Endodermal cell (in vitro differentiated cells): Measurements from ENCODE around the gene ANXA10. TPM values are rescaled to one million over a fixed set of nuclear protein-coding genes. Genes with fewer than 3 reads are reported as not detected.

Experiments used
- DNase-seq: peaks from one replicate; pipeline ENCODE4 v3.0.0-alpha.2; 2017
- H3K27ac ChIP-seq: 2 replicates; pipeline ENCODE4 v1.5.1; 2013; ENCODE audit warnings: mild to moderate bottlenecking, low read depth, low read length, moderate library complexity
- H3K27me3 ChIP-seq: 2 replicates; pipeline ENCODE4 v1.6.1; 2013; ENCODE audit warnings: mild to moderate bottlenecking, low read length, moderate library complexity; ENCODE audit not compliant: insufficient read depth, control insufficient read depth, poor library complexity, severe bottlenecking
- H3K36me3 ChIP-seq: 2 replicates; pipeline ENCODE4 v1.7.0; 2013; ENCODE audit warnings: mild to moderate bottlenecking, low read length, moderate library complexity; ENCODE audit not compliant: control insufficient read depth, insufficient read depth
- H3K4me1 ChIP-seq: one replicate; pipeline ENCODE4 v1.7.0; 2013; ENCODE audit warnings: low read length; ENCODE audit not compliant: control insufficient read depth, insufficient read depth
- H3K4me3 ChIP-seq: 2 replicates; pipeline ENCODE4 v1.5.1; 2013; ENCODE audit warnings: mild to moderate bottlenecking, low read length, moderate library complexity
- H3K9ac ChIP-seq: 2 replicates; pipeline ENCODE4 v1.6.1; 2013; ENCODE audit warnings: mild to moderate bottlenecking, low read length, moderate library complexity; ENCODE audit not compliant: poor library complexity, severe bottlenecking; ENCODE audit errors: extremely low read depth
- H3K9me3 ChIP-seq: 2 replicates; pipeline ENCODE4 v1.6.1; 2013; ENCODE audit warnings: mild to moderate bottlenecking, low read length, moderate library complexity; ENCODE audit not compliant: control insufficient read depth
- H3K27ac Mint-ChIP-seq: 2 replicates; pipeline ENCODE4 v1.8.0; 2020; ENCODE audit warnings: mixed read lengths
- H3K27me3 Mint-ChIP-seq: 2 replicates; pipeline ENCODE4 v1.8.0; 2021; ENCODE audit warnings: mild to moderate bottlenecking, mixed read lengths; ENCODE audit not compliant: insufficient read depth
- H3K36me3 Mint-ChIP-seq: 2 replicates; pipeline ENCODE4 v1.8.0; 2020; ENCODE audit warnings: low read depth, mixed read lengths
- H3K4me1 Mint-ChIP-seq: 2 replicates; pipeline ENCODE4 v1.8.0; 2020; ENCODE audit warnings: mixed read lengths
- H3K4me3 Mint-ChIP-seq: 2 replicates; pipeline ENCODE4 v1.8.0; 2020; ENCODE audit warnings: mild to moderate bottlenecking, moderate library complexity, mixed read lengths
- H3K9me3 Mint-ChIP-seq: 2 replicates; pipeline ENCODE4 v1.8.0; 2020; ENCODE audit warnings: mild to moderate bottlenecking, mixed read lengths
- CTCF ChIP-seq: fragments of 200-600 bp; sonication (generic); conservative IDR thresholded peaks from 2 replicates; pipeline ENCODE4 v1.5.0; 2021; ENCODE audit warnings: antibody characterized with exemption, mild to moderate bottlenecking
- WGBS, 2 experiments: methylation state at CpG; one replicate each; pipeline versions ENCODE4 v1.1.5 to v1.1.7; 2013; ENCODE audit warnings: missing lambda C conversion rate in 2 of 2, mixed read lengths in 1 of 2; ENCODE audit not compliant: insufficient coverage in 1 of 2, insufficient read length in 1 of 2; 5-methylcytosine and 5-hydroxymethylcytosine counted together
- total RNA-seq, 2 donors: library from RNA; stranded (reverse); fragmentation: NEBNext Ultra II Directional in 1 of 2; extraction: Animal tissue kit (Norgen Biotek cat#: 25700) in 1 of 2; gene quantifications; 2 replicates in 1 of 2; 3 replicates in 1 of 2; pipeline ENCODE4 v1.2.1, GENCODE V29; 2021

ANXA10 gene
- total RNA-seq, 2 donors from 2014 or later: not detected

GRCh38 chr4:168152837-168153500, 60.6 kb downstream of the ANXA10 start:
- Histone ChIP-seq H3K9me3 (no peaks in the 10 kb centered on the region), H3K27ac (no peak overlapping the region), H3K9ac (no peak overlapping the region), H3K27me3 (no peaks in the 10 kb centered on the region), H3K36me3 (no peaks in the 10 kb centered on the region), H3K4me1 (no peaks in the 10 kb centered on the region), H3K4me3 (no peak overlapping the region)
- Mint-ChIP-seq H3K4me3 (no peak overlapping the region), H3K4me1 (peaks cover 10% of the 10 kb centered on the region), H3K9me3 (no peaks in the 10 kb centered on the region), H3K27ac (no peak overlapping the region), H3K27me3 (no peaks in the 10 kb centered on the region), H3K36me3 (no peaks in the 10 kb centered on the region)
- no peak for TF ChIP-seq CTCF
- 87 to 92% methylated on average over 3 to 8 of the region's 8 CpGs for WGBS, 2 experiments
- no peak for DNase-seq

GRCh38 chr4:168153596-168154440, 61.5 kb downstream of the ANXA10 start:
- Mint-ChIP-seq H3K36me3 (no peaks in the 10 kb centered on the region), H3K27me3 (no peaks in the 10 kb centered on the region), H3K4me3 (no peak overlapping the region), H3K9me3 (no peaks in the 10 kb centered on the region), H3K4me1 (peaks cover 10% of the 10 kb centered on the region), H3K27ac (no peak overlapping the region)
- H3K4me3 ChIP-seq: no peak overlapping the region
- no peaks in the 10 kb centered on the region for H3K4me1 ChIP-seq
- H3K27ac ChIP-seq: no peak overlapping the region
- peak; percentile 81 for DNase-seq
- no peaks in the 10 kb centered on the region for H3K27me3 ChIP-seq
- H3K9me3 ChIP-seq: no peaks in the 10 kb centered on the region
- 10 to 80% methylated on average over 1 to 9 of the region's 10 CpGs for WGBS, 2 experiments
- H3K36me3 ChIP-seq: no peaks in the 10 kb centered on the region
- no peak overlapping the region for H3K9ac ChIP-seq
- TF ChIP-seq CTCF: peak; percentile 83

- H3K4me1 ChIP-seq: no peaks in the 10 kb centered on the region
- Mint-ChIP-seq H3K4me1 (peaks cover 10% of the 10 kb centered on the region), H3K27me3 (no peaks in the 10 kb centered on the region), H3K27ac (no peak overlapping the region), H3K4me3 (no peak overlapping the region), H3K9me3 (peaks cover under 1% of the 10 kb centered on the region), H3K36me3 (no peaks in the 10 kb centered on the region)
- H3K9me3 ChIP-seq: no peaks in the 10 kb centered on the region
- H3K9ac ChIP-seq: no peak overlapping the region
- WGBS, 2 experiments: 64 to 82% methylated on average over 3 to 6 of the region's 6 CpGs
- no peak overlapping the region for H3K4me3 ChIP-seq
- no peak overlapping the region for H3K27ac ChIP-seq
- no peaks in the 10 kb centered on the region for H3K36me3 ChIP-seq
- no peak for TF ChIP-seq CTCF
- H3K27me3 ChIP-seq: no peaks in the 10 kb centered on the region
- no peak for DNase-seq
Measured at GRCh38 chr4:168154546-168155277, 62.4 kb downstream of the ANXA10 start.
